Caco-2 (cell line): ENCODE results near the gene RAP1GDS1. TPM values are rescaled to one million over a fixed set of nuclear protein-coding genes. Genes with fewer than 3 reads are reported as not detected.

Experiments
- BruUV-seq: library from RNA; stranded (reverse); fragments of 400-500 nt; replicated peaks from 2 replicates; lab custom pipeline; 2021; lab: Mats Ljungman, UMichigan
- CTCF ChIA-PET: fragments of 300-600 bp; sonication (Branson Sonifier 250); formaldehyde crosslinking; loops from one replicate; lab custom pipeline; 2022; ENCODE audit warnings: antibody characterized with exemption; lab: Charles Lee
- POLR2A ChIA-PET: fragments of 300-600 bp; sonication (Branson Sonifier 250); formaldehyde crosslinking; loops from one replicate; lab custom pipeline; 2022; ENCODE audit warnings: antibody characterized with exemption; lab: Charles Lee
- DNase-seq, 2 experiments: peaks; one replicate each; pipeline versions ENCODE4 v3.0.0 to v3.0.0-alpha.2; 2020 to 2022
- H3K27me3 ChIP-seq: replicated peaks from 2 replicates; pipeline ENCODE4 v1.6.0; 2011; ENCODE audit warnings: low read length; ENCODE audit not compliant: control insufficient read depth, insufficient read depth
- H3K36me3 ChIP-seq: 2 replicates; pipeline ENCODE4 v1.5.1; 2011; ENCODE audit warnings: low read length; ENCODE audit not compliant: control insufficient read depth, insufficient read depth
- H3K4me1 ChIP-seq: fragments of 250-450 bp; sonication (Bioruptor Pico); 2 replicates; pipeline ENCODE4 v1.5.1; 2020; ENCODE audit warnings: mild to moderate bottlenecking
- H3K4me3 ChIP-seq: 2 replicates; pipeline ENCODE4 v1.5.1; 2011; ENCODE audit warnings: low read depth, mild to moderate bottlenecking, control low read depth, low read length
- H3K9me3 ChIP-seq: fragments of 250-450 bp; sonication (Bioruptor Pico); 2 replicates; pipeline ENCODE4 v1.5.1; 2020; ENCODE audit warnings: mild to moderate bottlenecking, moderate library complexity
- H3K27ac Mint-ChIP-seq: one replicate; pipeline ENCODE4 v1.8.0; 2022; ENCODE audit warnings: mixed read lengths; ENCODE audit not compliant: unreplicated experiment
- H3K27me3 Mint-ChIP-seq: one replicate; pipeline ENCODE4 v1.8.0; 2022; ENCODE audit warnings: mixed read lengths; ENCODE audit not compliant: insufficient read depth, unreplicated experiment
- H3K36me3 Mint-ChIP-seq: one replicate; pipeline ENCODE4 v1.8.0; 2022; ENCODE audit warnings: mild to moderate bottlenecking, mixed read lengths; ENCODE audit not compliant: insufficient read depth, unreplicated experiment
- H3K4me1 Mint-ChIP-seq: one replicate; pipeline ENCODE4 v1.8.0; 2022; ENCODE audit warnings: low read depth, mixed read lengths; ENCODE audit not compliant: unreplicated experiment
- H3K4me3 Mint-ChIP-seq: one replicate; pipeline ENCODE4 v1.8.0; 2022; ENCODE audit warnings: mild to moderate bottlenecking, moderate library complexity, mixed read lengths; ENCODE audit not compliant: unreplicated experiment
- H3K9me3 Mint-ChIP-seq: one replicate; pipeline ENCODE4 v1.8.0; 2022; ENCODE audit warnings: mixed read lengths; ENCODE audit not compliant: unreplicated experiment
- intact Hi-C: fragments of 100-400 bp; cut with micrococcal nuclease; formaldehyde crosslinking; loops from one replicate; pipeline ENCODE4 v1.10.0; 2022; ENCODE audit not compliant: unreplicated experiment
- total RNA-seq: library from RNA; stranded (reverse); gene quantifications from 2 replicates; pipeline ENCODE4 v1.2.3, GENCODE V29; 2022
- TF ChIP-seq, protein P1 (sequence below), 2 experiments: fragments of 200-600 bp in 1 of 2; IDR thresholded peaks; 1 replicate in 1 of 2; 2 replicates in 1 of 2; pipeline versions ENCODE4 v1.5.1 to v1.8.0; 2011 to 2022; ENCODE audit warnings: antibody characterized with exemption in 1 of 2, control low read depth in 1 of 2, inconsistent platforms in 1 of 2, low read depth in 1 of 2, low read length in 1 of 2, mild to moderate bottlenecking in 1 of 2, moderate library complexity in 1 of 2; ENCODE audit not compliant: insufficient read depth in 1 of 2, severe bottlenecking in 1 of 2, unreplicated experiment in 1 of 2

RAP1GDS1 gene
- total RNA-seq, 1 experiment from 2014 or later = 45.5 TPM

DNA sequence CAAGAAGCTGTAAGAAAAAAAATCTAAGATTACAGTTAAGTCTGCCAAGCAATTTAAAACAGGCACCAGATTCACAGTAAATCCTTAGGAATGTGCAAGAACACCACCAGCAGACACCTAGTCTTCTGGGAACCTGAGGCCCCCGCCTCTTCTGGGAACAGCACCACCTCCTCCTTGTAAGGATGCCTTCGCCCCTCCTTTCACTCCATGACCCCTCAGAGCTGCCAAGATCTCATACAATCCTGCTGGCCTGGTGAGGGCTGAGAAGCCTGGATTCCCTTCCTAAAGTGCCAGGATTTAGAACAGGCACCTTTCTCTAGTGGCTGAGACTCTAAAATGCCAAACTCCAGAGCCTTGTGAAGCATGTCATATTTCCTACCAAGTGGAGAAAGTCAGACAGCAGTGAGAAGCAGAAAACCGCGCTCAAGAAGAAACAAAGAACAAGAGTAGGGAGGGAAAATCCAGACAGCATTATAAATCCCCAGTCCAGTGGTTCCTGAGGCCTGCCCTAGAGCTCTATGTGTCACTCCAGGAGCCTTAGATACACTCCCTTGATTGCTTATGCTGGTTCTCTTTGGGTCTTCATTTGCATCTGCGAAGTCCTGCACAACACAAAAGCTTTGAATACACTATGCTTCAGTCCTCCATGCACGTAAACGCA is 230.8 kb downstream of the RAP1GDS1 start:
- ChIA-PET POLR2A (no interaction called here), CTCF (no interaction called here)
- intact Hi-C loops = no loop called here
- no peaks in the 10 kb centered on the region for H3K9me3 ChIP-seq
- no peak for DNase-seq
- Mint-ChIP-seq H3K36me3 (no peaks in the 10 kb centered on the region), H3K27ac (no peak overlapping the region), H3K4me1 (no peaks in the 10 kb centered on the region), H3K27me3 (no peaks in the 10 kb centered on the region), H3K4me3 (no peak overlapping the region), H3K9me3 (no peaks in the 10 kb centered on the region)
- no TSS peak for BruUV-seq
- TF ChIP-seq, protein P1, sequence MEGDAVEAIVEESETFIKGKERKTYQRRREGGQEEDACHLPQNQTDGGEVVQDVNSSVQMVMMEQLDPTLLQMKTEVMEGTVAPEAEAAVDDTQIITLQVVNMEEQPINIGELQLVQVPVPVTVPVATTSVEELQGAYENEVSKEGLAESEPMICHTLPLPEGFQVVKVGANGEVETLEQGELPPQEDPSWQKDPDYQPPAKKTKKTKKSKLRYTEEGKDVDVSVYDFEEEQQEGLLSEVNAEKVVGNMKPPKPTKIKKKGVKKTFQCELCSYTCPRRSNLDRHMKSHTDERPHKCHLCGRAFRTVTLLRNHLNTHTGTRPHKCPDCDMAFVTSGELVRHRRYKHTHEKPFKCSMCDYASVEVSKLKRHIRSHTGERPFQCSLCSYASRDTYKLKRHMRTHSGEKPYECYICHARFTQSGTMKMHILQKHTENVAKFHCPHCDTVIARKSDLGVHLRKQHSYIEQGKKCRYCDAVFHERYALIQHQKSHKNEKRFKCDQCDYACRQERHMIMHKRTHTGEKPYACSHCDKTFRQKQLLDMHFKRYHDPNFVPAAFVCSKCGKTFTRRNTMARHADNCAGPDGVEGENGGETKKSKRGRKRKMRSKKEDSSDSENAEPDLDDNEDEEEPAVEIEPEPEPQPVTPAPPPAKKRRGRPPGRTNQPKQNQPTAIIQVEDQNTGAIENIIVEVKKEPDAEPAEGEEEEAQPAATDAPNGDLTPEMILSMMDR (IDR thresholded peaks at IDR 0.05; ENCODE audit: insufficient read depth in 1 of 2, low read depth in 1 of 2, low read length in 1 of 2, severe bottlenecking in 1 of 2, unreplicated experiment in 1 of 2) = no peak
- no peaks in the 10 kb centered on the region for H3K36me3 ChIP-seq
- no peaks in the 10 kb centered on the region for H3K4me1 ChIP-seq
- no peaks in the 10 kb centered on the region for H3K27me3 ChIP-seq
- H3K4me3 ChIP-seq = no peak overlapping the region

- no peak overlapping the region for H3K27ac Mint-ChIP-seq
- H3K4me1 ChIP-seq = no peaks in the 10 kb centered on the region
- H3K4me3 ChIP-seq = no peak overlapping the region
- no peaks in the 10 kb centered on the region for H3K27me3 ChIP-seq
- H3K9me3 Mint-ChIP-seq = no peaks in the 10 kb centered on the region
- BruUV-seq = no TSS peak
- H3K36me3 Mint-ChIP-seq = peaks cover 7% of the 10 kb centered on the region
- H3K4me3 Mint-ChIP-seq = no peak overlapping the region
- no peaks in the 10 kb centered on the region for H3K27me3 Mint-ChIP-seq
- no peaks in the 10 kb centered on the region for H3K9me3 ChIP-seq
- TF ChIP-seq, protein P1 (IDR thresholded peaks at IDR 0.05; ENCODE audit: insufficient read depth in 1 of 2, low read depth in 1 of 2, low read length in 1 of 2, severe bottlenecking in 1 of 2, unreplicated experiment in 1 of 2) = no peak
- POLR2A ChIA-PET = no interaction called here
- no peak for DNase-seq
- no peaks in the 10 kb centered on the region for H3K36me3 ChIP-seq
- CTCF ChIA-PET = no interaction called here
- intact Hi-C loops = no loop called here
- no peaks in the 10 kb centered on the region for H3K4me1 Mint-ChIP-seq
Measured at GRCh38 chr4:98493296-98493695, 232.1 kb downstream of the RAP1GDS1 start.

Other genes with a start within 250 kb of the RAP1GDS1 start
- gene STPG2, start 117.9 kb upstream of the RAP1GDS1 start, total RNA-seq = not detected in 2 replicates